Liver (tissue), 3 donors: ENCODE data around the gene LYZL6.

Experiments used
- FOXA1 ChIP-seq: IDR thresholded peaks from 2 replicates; pipeline ENCODE4 v1.6.1; 2016; ENCODE audit warnings: antibody characterized with exemption
- HNF4A ChIP-seq, 2 donors: conservative IDR thresholded peaks; 2 replicates each; pipeline ENCODE4 v1.6.1; 2016; ENCODE audit warnings: antibody characterized with exemption in 2 of 2, mild to moderate bottlenecking in 2 of 2
- HNF4G ChIP-seq: IDR thresholded peaks from 2 replicates; pipeline ENCODE4 v1.6.1; 2016; ENCODE audit warnings: antibody characterized with exemption
- JUND ChIP-seq, 2 donors: IDR thresholded peaks; 2 replicates each; pipeline ENCODE4 v1.6.1; 2016; ENCODE audit warnings: antibody characterized with exemption in 2 of 2
- RAD21 ChIP-seq, 2 donors: IDR thresholded peaks; 2 replicates each; pipeline ENCODE4 v1.6.1; 2016; ENCODE audit warnings: antibody characterized with exemption in 2 of 2, mild to moderate bottlenecking in 2 of 2
- REST ChIP-seq: IDR thresholded peaks from 2 replicates; pipeline ENCODE4 v1.6.1; 2016; ENCODE audit warnings: antibody characterized with exemption, mild to moderate bottlenecking
- RXRA ChIP-seq, 2 donors: IDR thresholded peaks; 2 replicates each; pipeline ENCODE4 v1.6.1; 2017 to 2018; ENCODE audit warnings: antibody characterized with exemption in 2 of 2, mild to moderate bottlenecking in 1 of 2
- SP1 ChIP-seq: IDR thresholded peaks from 2 replicates; pipeline ENCODE4 v1.6.1; 2018; ENCODE audit warnings: antibody characterized with exemption, mild to moderate bottlenecking
- TAF1 ChIP-seq: conservative IDR thresholded peaks from 2 replicates; pipeline ENCODE4 v1.6.1; 2016; ENCODE audit warnings: antibody characterized with exemption, mild to moderate bottlenecking
- YY1 ChIP-seq: IDR thresholded peaks from 2 replicates; pipeline ENCODE4 v1.6.1; 2016; ENCODE audit warnings: antibody characterized with exemption, mild to moderate bottlenecking
- ZBTB33 ChIP-seq: IDR thresholded peaks from 2 replicates; pipeline ENCODE4 v1.6.1; 2016; ENCODE audit warnings: antibody characterized with exemption
- TF ChIP-seq, protein P1 (sequence below): fragments of 150-350 bp; IDR thresholded peaks from 2 replicates; pipeline ENCODE4 v1.5.1; 2017; ENCODE audit warnings: improper control_type of control experiment, low read depth, low read length; ENCODE audit not compliant: missing input control
- TF ChIP-seq, protein P2 (sequence below): IDR thresholded peaks from 2 replicates; pipeline ENCODE4 v1.6.1; 2016; ENCODE audit warnings: antibody characterized with exemption
- donor health status: healthy.
- donor health status: healthy.

DNA sequence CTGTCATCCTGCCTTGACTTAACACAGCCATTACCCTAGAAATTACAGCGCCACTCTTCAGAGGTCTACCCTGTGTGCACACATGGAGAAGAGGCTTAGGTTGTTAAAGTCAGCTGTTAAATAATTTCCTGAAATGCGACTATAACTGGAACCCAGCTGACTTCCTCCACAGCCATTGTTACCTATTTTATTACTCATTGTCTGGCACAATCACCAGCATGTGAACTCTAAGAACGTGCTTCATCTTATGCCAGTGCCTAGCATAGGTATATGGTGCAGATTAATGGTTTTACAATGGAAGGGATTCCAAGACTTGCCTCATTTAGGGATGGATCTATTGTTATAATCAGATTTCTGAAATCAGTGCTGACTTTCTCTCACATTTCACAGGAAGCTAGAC, 24.8 kb downstream of the LYZL6 start:
- no peak for TF ChIP-seq HNF4G
- TF ChIP-seq, protein P1, sequence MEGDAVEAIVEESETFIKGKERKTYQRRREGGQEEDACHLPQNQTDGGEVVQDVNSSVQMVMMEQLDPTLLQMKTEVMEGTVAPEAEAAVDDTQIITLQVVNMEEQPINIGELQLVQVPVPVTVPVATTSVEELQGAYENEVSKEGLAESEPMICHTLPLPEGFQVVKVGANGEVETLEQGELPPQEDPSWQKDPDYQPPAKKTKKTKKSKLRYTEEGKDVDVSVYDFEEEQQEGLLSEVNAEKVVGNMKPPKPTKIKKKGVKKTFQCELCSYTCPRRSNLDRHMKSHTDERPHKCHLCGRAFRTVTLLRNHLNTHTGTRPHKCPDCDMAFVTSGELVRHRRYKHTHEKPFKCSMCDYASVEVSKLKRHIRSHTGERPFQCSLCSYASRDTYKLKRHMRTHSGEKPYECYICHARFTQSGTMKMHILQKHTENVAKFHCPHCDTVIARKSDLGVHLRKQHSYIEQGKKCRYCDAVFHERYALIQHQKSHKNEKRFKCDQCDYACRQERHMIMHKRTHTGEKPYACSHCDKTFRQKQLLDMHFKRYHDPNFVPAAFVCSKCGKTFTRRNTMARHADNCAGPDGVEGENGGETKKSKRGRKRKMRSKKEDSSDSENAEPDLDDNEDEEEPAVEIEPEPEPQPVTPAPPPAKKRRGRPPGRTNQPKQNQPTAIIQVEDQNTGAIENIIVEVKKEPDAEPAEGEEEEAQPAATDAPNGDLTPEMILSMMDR: no peak
- no peak for TF ChIP-seq REST
- no peak for TF ChIP-seq JUND (IDR thresholded peaks at IDR 0.05)
- TF ChIP-seq TAF1: no peak
- TF ChIP-seq RXRA (IDR thresholded peaks at IDR 0.05): no peak
- no peak for TF ChIP-seq SP1
- no peak for TF ChIP-seq FOXA1
- TF ChIP-seq ZBTB33: no peak
- TF ChIP-seq, protein P2, sequence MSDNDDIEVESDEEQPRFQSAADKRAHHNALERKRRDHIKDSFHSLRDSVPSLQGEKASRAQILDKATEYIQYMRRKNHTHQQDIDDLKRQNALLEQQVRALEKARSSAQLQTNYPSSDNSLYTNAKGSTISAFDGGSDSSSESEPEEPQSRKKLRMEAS: no peak
- no peak for TF ChIP-seq RAD21 (IDR thresholded peaks at IDR 0.05)
- no peak for TF ChIP-seq YY1
- TF ChIP-seq HNF4A (conservative IDR thresholded peaks at IDR 0.05): no peak
